Measurements from ENCODE around the gene BCAS3.

The BCAS3 gene

DNA sequence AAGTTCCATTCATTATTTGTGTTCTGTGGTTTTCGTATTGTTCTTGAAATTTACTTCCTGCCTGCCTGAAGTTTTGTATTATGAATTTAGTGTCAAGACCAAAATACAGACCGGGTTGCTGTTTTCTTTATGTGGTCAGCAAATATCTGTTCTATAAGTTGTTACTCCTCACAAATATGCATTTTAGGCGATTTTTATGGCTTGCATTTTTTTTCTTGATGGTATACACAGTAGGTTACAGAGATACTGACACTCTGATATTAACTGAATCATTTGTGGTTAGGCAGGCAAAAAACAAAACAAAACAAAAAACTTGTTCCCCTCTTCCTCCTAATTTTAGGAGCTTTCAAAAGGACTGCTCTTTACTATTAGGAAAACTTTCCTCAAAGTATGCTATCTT is 52.6 kb downstream of the BCAS3 start:
- DNase-seq (ENCODE audit: insufficient read length, low spot score): no peak
- no peak for FAIRE-seq
- TF ChIP-seq PAX5 (IDR thresholded peaks at IDR 0.05; ENCODE audit: insufficient read depth, low read length, severe bottlenecking) (no peak), POLR2A (IDR thresholded peaks at IDR 0.05; ENCODE audit: low read depth, low read length) (no peak), POU2F2 (IDR thresholded peaks at IDR 0.05; ENCODE audit: low read depth, low read length) (no peak), SPI1 (IDR thresholded peaks at IDR 0.05; ENCODE audit: low read depth, low read length) (no peak), POLR2AphosphoS5 (IDR thresholded peaks at IDR 0.05; ENCODE audit: low read depth, low read length) (no peak), TAF1 (IDR thresholded peaks at IDR 0.05; ENCODE audit: low read depth, low read length) (no peak)

- no peak for FAIRE-seq
- TF ChIP-seq POLR2A (IDR thresholded peaks at IDR 0.05; ENCODE audit: low read depth, low read length) (no peak), SPI1 (IDR thresholded peaks at IDR 0.05; ENCODE audit: low read depth, low read length) (no peak), POU2F2 (IDR thresholded peaks at IDR 0.05; ENCODE audit: low read depth, low read length) (no peak), PAX5 (IDR thresholded peaks at IDR 0.05; ENCODE audit: insufficient read depth, low read length, severe bottlenecking) (no peak), POLR2AphosphoS5 (IDR thresholded peaks at IDR 0.05; ENCODE audit: low read depth, low read length) (no peak), TAF1 (IDR thresholded peaks at IDR 0.05; ENCODE audit: low read depth, low read length) (no peak)
- no peak for DNase-seq (ENCODE audit: insufficient read length, low spot score)
Observed at GRCh38 chr17:60738287-60738686, 60.6 kb downstream of the BCAS3 start.

DNA sequence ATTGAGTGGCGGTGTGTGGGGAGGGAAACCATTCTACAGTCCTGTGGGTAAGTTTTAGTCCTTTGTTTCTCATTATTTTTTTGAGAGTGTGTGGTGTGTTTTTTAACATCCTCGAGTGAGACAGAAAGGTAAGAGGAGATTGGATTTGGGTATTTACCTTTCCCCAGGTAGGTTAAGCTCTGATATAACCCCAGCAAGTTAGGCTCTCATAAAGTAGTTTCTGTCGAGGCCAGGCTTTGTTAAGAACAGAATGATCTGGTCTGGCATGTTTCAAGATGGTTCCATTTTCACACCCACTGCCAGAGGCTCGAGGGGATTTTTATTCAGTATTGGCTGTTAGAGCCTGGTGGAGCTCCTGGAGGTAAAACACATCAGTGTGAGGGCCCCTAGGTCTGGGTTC is 62.9 kb downstream of the BCAS3 start:
- DNase-seq (ENCODE audit: insufficient read length, low spot score) (no peak), FAIRE-seq (no peak)
- no peak for TF ChIP-seq PAX5 (IDR thresholded peaks at IDR 0.05; ENCODE audit: insufficient read depth, low read length, severe bottlenecking)
- TF ChIP-seq POLR2AphosphoS5 (IDR thresholded peaks at IDR 0.05; ENCODE audit: low read depth, low read length): no peak
- no peak for TF ChIP-seq POU2F2 (IDR thresholded peaks at IDR 0.05; ENCODE audit: low read depth, low read length)
- TF ChIP-seq TAF1 (IDR thresholded peaks at IDR 0.05; ENCODE audit: low read depth, low read length): no peak
- TF ChIP-seq SPI1 (IDR thresholded peaks at IDR 0.05; ENCODE audit: low read depth, low read length): no peak
- no peak for TF ChIP-seq POLR2A (IDR thresholded peaks at IDR 0.05; ENCODE audit: low read depth, low read length)

GRCh38 chr17:60741031-60741430 is 63.4 kb downstream of the BCAS3 start:
- no peak for TF ChIP-seq PAX5 (IDR thresholded peaks at IDR 0.05; ENCODE audit: insufficient read depth, low read length, severe bottlenecking)
- TF ChIP-seq POU2F2 (IDR thresholded peaks at IDR 0.05; ENCODE audit: low read depth, low read length): no peak
- TF ChIP-seq POLR2A (IDR thresholded peaks at IDR 0.05; ENCODE audit: low read depth, low read length): no peak
- TF ChIP-seq POLR2AphosphoS5 (IDR thresholded peaks at IDR 0.05; ENCODE audit: low read depth, low read length): no peak
- TF ChIP-seq SPI1 (IDR thresholded peaks at IDR 0.05; ENCODE audit: low read depth, low read length): no peak
- no peak for TF ChIP-seq TAF1 (IDR thresholded peaks at IDR 0.05; ENCODE audit: low read depth, low read length)
- DNase-seq (ENCODE audit: insufficient read length, low spot score) (no peak), FAIRE-seq (no peak)

GRCh38 chr17:60743282-60743681 is 65.6 kb downstream of the BCAS3 start:
- FAIRE-seq (no peak), DNase-seq (ENCODE audit: insufficient read length, low spot score) (no peak)
- TF ChIP-seq POLR2AphosphoS5 (IDR thresholded peaks at IDR 0.05; ENCODE audit: low read depth, low read length) (no peak), PAX5 (IDR thresholded peaks at IDR 0.05; ENCODE audit: insufficient read depth, low read length, severe bottlenecking) (no peak), POLR2A (IDR thresholded peaks at IDR 0.05; ENCODE audit: low read depth, low read length) (no peak), POU2F2 (IDR thresholded peaks at IDR 0.05; ENCODE audit: low read depth, low read length) (no peak), TAF1 (IDR thresholded peaks at IDR 0.05; ENCODE audit: low read depth, low read length) (no peak), SPI1 (IDR thresholded peaks at IDR 0.05; ENCODE audit: low read depth, low read length) (no peak)

GRCh38 chr17:60743799-60744198 is 66.1 kb downstream of the BCAS3 start:
- FAIRE-seq (no peak), DNase-seq (ENCODE audit: insufficient read length, low spot score) (no peak)
- no peak for TF ChIP-seq POLR2A (IDR thresholded peaks at IDR 0.05; ENCODE audit: low read depth, low read length)
- TF ChIP-seq POLR2AphosphoS5 (IDR thresholded peaks at IDR 0.05; ENCODE audit: low read depth, low read length): no peak
- TF ChIP-seq SPI1 (IDR thresholded peaks at IDR 0.05; ENCODE audit: low read depth, low read length): no peak
- TF ChIP-seq TAF1 (IDR thresholded peaks at IDR 0.05; ENCODE audit: low read depth, low read length): no peak
- TF ChIP-seq PAX5 (IDR thresholded peaks at IDR 0.05; ENCODE audit: insufficient read depth, low read length, severe bottlenecking): no peak
- no peak for TF ChIP-seq POU2F2 (IDR thresholded peaks at IDR 0.05; ENCODE audit: low read depth, low read length)

GRCh38 chr17:60744355-60744966 is 66.8 kb downstream of the BCAS3 start:
- FAIRE-seq (no peak), DNase-seq (ENCODE audit: insufficient read length, low spot score) (no peak)
- TF ChIP-seq POLR2A (IDR thresholded peaks at IDR 0.05; ENCODE audit: low read depth, low read length) (no peak), SPI1 (IDR thresholded peaks at IDR 0.05; ENCODE audit: low read depth, low read length) (no peak), PAX5 (IDR thresholded peaks at IDR 0.05; ENCODE audit: insufficient read depth, low read length, severe bottlenecking) (no peak), POLR2AphosphoS5 (IDR thresholded peaks at IDR 0.05; ENCODE audit: low read depth, low read length) (no peak), TAF1 (IDR thresholded peaks at IDR 0.05; ENCODE audit: low read depth, low read length) (no peak), POU2F2 (IDR thresholded peaks at IDR 0.05; ENCODE audit: low read depth, low read length) (no peak)

DNA sequence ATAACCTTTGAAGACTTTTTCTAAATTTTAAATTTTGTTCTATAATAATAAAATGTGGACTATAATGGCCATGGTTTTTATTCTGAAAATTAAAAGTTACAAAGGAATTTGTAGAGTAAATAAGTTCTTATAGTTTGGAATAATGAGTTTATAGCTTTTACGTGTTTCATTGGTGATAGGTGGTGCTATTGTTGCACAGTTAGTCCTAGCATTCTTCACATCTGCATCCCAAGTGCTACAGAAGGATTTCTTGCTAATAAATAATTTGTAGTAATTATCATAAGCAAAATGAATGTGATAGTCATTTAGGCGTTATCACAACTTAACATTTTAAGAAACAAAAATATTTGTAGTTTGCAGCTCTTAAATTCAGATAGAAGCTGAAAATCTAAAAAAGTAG is 67.9 kb downstream of the BCAS3 start:
- TF ChIP-seq PAX5 (IDR thresholded peaks at IDR 0.05; ENCODE audit: insufficient read depth, low read length, severe bottlenecking): no peak
- no peak for TF ChIP-seq TAF1 (IDR thresholded peaks at IDR 0.05; ENCODE audit: low read depth, low read length)
- TF ChIP-seq SPI1 (IDR thresholded peaks at IDR 0.05; ENCODE audit: low read depth, low read length): no peak
- TF ChIP-seq POU2F2 (IDR thresholded peaks at IDR 0.05; ENCODE audit: low read depth, low read length): no peak
- no peak for TF ChIP-seq POLR2A (IDR thresholded peaks at IDR 0.05; ENCODE audit: low read depth, low read length)
- no peak for TF ChIP-seq POLR2AphosphoS5 (IDR thresholded peaks at IDR 0.05; ENCODE audit: low read depth, low read length)
- FAIRE-seq (no peak), DNase-seq (ENCODE audit: insufficient read length, low spot score) (no peak)

GRCh38 chr17:60747069-60747808 is 69.6 kb downstream of the BCAS3 start:
- TF ChIP-seq TAF1 (IDR thresholded peaks at IDR 0.05; ENCODE audit: low read depth, low read length) (no peak), POLR2AphosphoS5 (IDR thresholded peaks at IDR 0.05; ENCODE audit: low read depth, low read length) (no peak), PAX5 (IDR thresholded peaks at IDR 0.05; ENCODE audit: insufficient read depth, low read length, severe bottlenecking) (no peak), POLR2A (IDR thresholded peaks at IDR 0.05; ENCODE audit: low read depth, low read length) (no peak), SPI1 (IDR thresholded peaks at IDR 0.05; ENCODE audit: low read depth, low read length) (no peak), POU2F2 (IDR thresholded peaks at IDR 0.05; ENCODE audit: low read depth, low read length) (no peak)
- DNase-seq (ENCODE audit: insufficient read length, low spot score) (no peak), FAIRE-seq (no peak)
